D721Med (cell line): Measurements from ENCODE around the gene CHST3.

ENCODE experiments used
- DNase-seq: peaks from one replicate; pipeline ENCODE4 v3.0.0; 2011; ENCODE audit warnings: low spot score; ENCODE audit not compliant: insufficient read length
- FAIRE-seq: peaks from 2 replicates; lab custom pipeline; 2011; peaks lifted over from hg19 to GRCh38; lab: Jason Lieb, UNC
- CTCF ChIP-seq: IDR thresholded peaks from 2 replicates; pipeline ENCODE4 v1.5.1; 2012; ENCODE audit warnings: mild to moderate bottlenecking, control low read depth; ENCODE audit not compliant: insufficient read depth; ENCODE audit errors: missing control alignments

CHST3 gene

DNA sequence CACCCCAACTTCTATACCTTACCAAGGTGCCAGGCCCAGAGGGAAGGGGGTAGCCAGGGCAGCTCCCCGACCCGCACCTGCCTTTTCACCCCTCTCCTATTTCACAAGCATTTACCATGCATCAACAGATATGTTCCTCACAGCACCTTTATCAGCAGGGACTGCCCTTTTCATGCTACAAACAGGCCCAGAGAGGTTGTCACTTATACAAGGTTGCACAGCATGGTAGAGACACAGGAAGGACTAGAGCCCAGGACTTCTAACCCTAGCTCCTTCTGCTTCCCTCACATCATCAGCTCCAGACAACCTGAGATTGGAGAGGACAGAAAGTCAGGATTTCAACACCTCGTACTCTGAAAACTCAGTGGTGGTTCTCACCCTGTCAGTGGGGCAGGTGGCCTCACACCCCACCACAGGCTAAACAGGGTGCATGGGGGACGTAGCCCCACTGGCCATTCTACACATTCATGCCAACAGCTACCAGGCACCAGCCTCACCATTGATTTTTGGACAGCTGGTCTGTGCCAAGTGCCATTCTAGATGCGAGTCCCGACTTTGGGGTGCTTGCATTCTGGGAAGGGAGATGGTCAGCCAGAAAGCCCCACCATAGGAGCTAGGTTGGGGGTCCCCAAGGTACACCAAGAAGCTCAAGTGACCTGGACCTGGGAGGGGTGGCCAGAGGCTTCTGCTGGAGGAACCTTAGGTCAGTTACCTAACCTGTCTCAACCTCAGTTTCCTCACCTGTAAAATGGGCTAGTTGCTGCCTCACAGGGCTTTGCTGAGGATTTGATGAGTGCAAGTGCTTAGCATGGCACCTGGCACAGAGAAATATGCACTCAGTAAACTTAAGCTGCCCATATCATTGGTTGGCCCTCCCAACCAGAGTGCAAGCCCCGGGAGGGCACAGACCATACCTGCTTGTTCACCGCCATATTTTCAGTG is 38.4 kb downstream of the CHST3 start:
- no peak for DNase-seq
- TF ChIP-seq CTCF: no peak
- FAIRE-seq: no peak

DNA sequence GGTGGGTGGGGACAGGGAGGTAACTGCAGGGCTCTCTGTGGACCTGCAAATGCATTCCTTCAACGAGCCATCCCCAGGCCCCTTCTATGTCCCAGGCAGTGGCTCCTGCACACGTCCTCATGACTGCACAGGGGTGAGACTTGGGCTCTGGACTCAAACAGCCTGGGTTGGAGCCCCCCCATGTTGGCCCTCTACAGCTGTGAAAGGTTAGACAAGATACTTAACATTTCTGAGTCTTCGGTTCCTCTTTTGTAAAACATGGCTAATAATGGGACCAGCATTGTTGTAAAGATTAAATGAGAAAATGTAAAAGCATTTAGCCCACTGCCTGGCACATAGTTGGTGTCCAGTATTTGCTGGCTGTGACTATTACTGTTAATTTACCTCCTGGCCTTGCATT is 41.8 kb downstream of the CHST3 start:
- no peak for DNase-seq
- TF ChIP-seq CTCF: no peak

DNA sequence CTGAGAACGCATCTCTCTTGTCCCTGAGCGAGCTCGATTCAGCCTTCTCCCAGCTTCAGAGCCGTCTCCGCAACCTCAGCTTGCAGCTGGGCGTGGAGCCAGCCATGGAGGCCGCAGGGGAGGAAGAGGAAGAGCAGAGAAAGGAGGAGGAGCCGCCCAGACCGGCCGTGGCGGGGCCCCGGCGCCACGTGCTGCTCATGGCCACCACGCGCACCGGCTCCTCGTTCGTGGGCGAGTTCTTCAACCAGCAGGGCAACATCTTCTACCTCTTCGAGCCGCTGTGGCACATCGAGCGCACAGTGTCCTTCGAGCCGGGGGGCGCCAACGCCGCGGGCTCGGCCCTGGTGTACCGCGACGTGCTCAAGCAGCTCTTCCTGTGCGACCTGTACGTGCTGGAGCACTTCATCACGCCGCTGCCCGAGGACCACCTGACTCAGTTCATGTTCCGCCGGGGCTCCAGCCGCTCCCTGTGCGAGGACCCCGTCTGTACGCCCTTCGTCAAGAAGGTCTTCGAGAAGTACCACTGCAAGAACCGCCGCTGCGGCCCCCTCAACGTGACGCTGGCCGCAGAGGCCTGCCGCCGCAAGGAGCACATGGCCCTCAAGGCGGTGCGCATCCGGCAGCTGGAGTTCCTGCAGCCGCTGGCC is 43.2 kb downstream of the CHST3 start:
- FAIRE-seq (no peak), DNase-seq (no peak)
- TF ChIP-seq CTCF: no peak

More for the DNA sequence above, 41.8 kb downstream of the CHST3 start:
- no peak for FAIRE-seq

- no peak for DNase-seq
- TF ChIP-seq CTCF: no peak
- FAIRE-seq: no peak
These were observed 44.1 kb downstream of the CHST3 start for GRCh38 chr10:72008096-72008981.

DNA sequence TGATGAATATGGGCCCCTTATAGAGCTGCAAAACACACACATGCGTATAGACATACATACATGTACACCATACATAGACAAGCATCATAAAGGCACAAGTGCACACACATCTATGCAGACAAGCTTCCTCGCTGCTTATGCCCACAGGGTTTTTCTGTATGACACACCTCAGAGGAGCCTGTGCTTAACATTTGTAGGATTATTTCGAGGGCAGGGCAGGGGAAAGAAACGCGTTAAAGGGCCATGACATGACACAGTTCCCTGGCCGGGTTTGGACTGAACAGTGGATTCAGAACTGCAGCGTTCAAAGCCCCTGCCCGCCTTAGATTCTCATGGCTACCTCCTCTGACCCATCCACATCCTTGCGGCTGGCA is 44.8 kb downstream of the CHST3 start:
- DNase-seq (no peak), FAIRE-seq (no peak)
- TF ChIP-seq CTCF: no peak

- no peak for DNase-seq
- no peak for FAIRE-seq
- TF ChIP-seq CTCF: no peak
These were observed 45.4 kb downstream of the CHST3 start for GRCh38 chr10:72009425-72010081.
